ENCODE data around the gene MRTO4. TPM values are rescaled to one million over a fixed set of nuclear protein-coding genes. Genes with fewer than 3 reads are reported as not detected.

MRTO4 gene
- total and polyA plus RNA-seq, 9 of the 15 experiments (the other 6 are each of a cell fraction or from before 2014, with no cell fraction given): 62.0 to 173 (median 146) TPM

DNA sequence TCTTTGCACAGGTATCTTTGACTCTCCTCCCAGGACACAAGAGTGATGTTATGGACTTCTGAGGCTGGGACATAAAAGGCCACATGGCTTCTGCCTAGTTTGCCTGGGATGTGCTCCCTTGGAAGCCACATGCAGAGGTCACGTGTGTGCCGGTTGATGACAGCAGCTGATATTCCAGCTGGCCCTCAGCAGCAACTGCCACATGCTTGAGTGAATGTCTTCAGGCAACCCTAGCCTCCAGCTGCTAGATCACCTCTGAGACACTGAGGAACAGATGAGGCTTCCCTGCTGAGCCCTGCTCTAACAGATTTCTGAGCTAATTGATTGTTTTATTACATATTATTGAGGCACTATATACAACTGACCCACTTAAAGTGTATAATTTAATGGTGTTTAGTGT is 48.6 kb downstream of the MRTO4 start (continued):
- TF ChIP-seq GMEB1 (CRISPR knock-in tag; IDR thresholded peaks at IDR 0.05) (no peak), ADNP (tag; IDR thresholded peaks at IDR 0.05) (no peak), MAFG (tag; conservative IDR thresholded peaks at IDR 0.05) (no peak), ZNF318 (IDR thresholded peaks at IDR 0.05; ENCODE audit: borderline replicate concordance in 1 of 2, low read depth in 1 of 2) (peak in 1 of 2 experiments; percentile 85; a peak in 2 of 4 replicates), CHCHD3 (CRISPR knock-in tag; IDR thresholded peaks at IDR 0.05) (no peak), DDX20 (tag; IDR thresholded peaks at IDR 0.05; ENCODE audit: low read depth) (no peak), SLC30A9 (CRISPR knock-in tag; IDR thresholded peaks at IDR 0.05) (no peak), LARP7 (IDR thresholded peaks at IDR 0.05) (no peak), ZKSCAN1 (IDR thresholded peaks at IDR 0.05; ENCODE audit: low read depth, low read length) (no peak), ZNF146 (CRISPR knock-in tag; IDR thresholded peaks at IDR 0.05; ENCODE audit: unreplicated experiment) (no peak), ELF4 (CRISPR knock-in tag; IDR thresholded peaks at IDR 0.05) (no peak), ETS2 (tag; IDR thresholded peaks at IDR 0.05; ENCODE audit: borderline replicate concordance, poor library complexity, severe bottlenecking) (no peak), NCOA4 (IDR thresholded peaks at IDR 0.05; ENCODE audit: partially characterized antibody) (no peak), KLF13 (tag; IDR thresholded peaks at IDR 0.05; ENCODE audit: borderline replicate concordance, low read depth) (no peak), KHSRP (IDR thresholded peaks at IDR 0.05) (no peak), MEIS2 (IDR thresholded peaks at IDR 0.05; ENCODE audit: partially characterized antibody) (peak; percentile 42), TCFL5 (CRISPR knock-in tag; conservative IDR thresholded peaks at IDR 0.05) (no peak)
- TF ChIP-seq, protein P1, sequence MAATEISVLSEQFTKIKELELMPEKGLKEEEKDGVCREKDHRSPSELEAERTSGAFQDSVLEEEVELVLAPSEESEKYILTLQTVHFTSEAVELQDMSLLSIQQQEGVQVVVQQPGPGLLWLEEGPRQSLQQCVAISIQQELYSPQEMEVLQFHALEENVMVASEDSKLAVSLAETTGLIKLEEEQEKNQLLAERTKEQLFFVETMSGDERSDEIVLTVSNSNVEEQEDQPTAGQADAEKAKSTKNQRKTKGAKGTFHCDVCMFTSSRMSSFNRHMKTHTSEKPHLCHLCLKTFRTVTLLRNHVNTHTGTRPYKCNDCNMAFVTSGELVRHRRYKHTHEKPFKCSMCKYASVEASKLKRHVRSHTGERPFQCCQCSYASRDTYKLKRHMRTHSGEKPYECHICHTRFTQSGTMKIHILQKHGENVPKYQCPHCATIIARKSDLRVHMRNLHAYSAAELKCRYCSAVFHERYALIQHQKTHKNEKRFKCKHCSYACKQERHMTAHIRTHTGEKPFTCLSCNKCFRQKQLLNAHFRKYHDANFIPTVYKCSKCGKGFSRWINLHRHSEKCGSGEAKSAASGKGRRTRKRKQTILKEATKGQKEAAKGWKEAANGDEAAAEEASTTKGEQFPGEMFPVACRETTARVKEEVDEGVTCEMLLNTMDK (IDR thresholded peaks at IDR 0.05; ENCODE audit: borderline replicate concordance, insufficient read depth, low read depth, low read length, poor library complexity, severe bottlenecking): no peak

Data from K562 (cell line).